DMS53 treated with DMSO at 0.1 percent for 48 hours (cell line): ENCODE measurements around the gene SLC6A18.
"Not testable (repeated sequence)": the region's sequence is repeated elsewhere in the genome, so short reads cannot be mapped to it uniquely, and the experiment has no call there.

Experiments
- DNase-seq: peaks from one replicate; lab custom pipeline; 2025; ENCODE audit not compliant: unreplicated experiment; lab: John Stamatoyannopoulos, UW

The SLC6A18 gene

GRCh38 chr5:1289559-1289958, 64.4 kb downstream of the SLC6A18 start:
- not testable (repeated sequence) for DNase-seq

GRCh38 chr5:1290956-1291355, 65.8 kb downstream of the SLC6A18 start:
- DNase-seq = not testable (repeated sequence)

GRCh38 chr5:1291611-1292080, 66.5 kb downstream of the SLC6A18 start:
- DNase-seq = peak; percentile 92

GRCh38 chr5:1292139-1292538, 67.0 kb downstream of the SLC6A18 start:
- DNase-seq = peak; percentile 49

GRCh38 chr5:1292846-1293415, 67.8 kb downstream of the SLC6A18 start:
- no peak for DNase-seq

GRCh38 chr5:1293416-1294205, 68.4 kb downstream of the SLC6A18 start:
- no peak for DNase-seq

- peak; percentile 62 for DNase-seq
Observed at GRCh38 chr5:1294206-1294834, 69.1 kb downstream of the SLC6A18 start.

- peak; percentile 69 for DNase-seq
Observed at GRCh38 chr5:1294835-1295649, 69.9 kb downstream of the SLC6A18 start, which contains the start of gene TERT. Gene TERT (minus strand): TSS chr5:1295068. CDS start chr5:1294989, 79 bp downstream.

- DNase-seq = no peak
Observed at GRCh38 chr5:1295650-1296037, 70.5 kb downstream of the SLC6A18 start.
